G401 (cell line): ENCODE measurements around the gene PLCL2. TPM values are rescaled to one million over a fixed set of nuclear protein-coding genes. Genes with fewer than 3 reads are reported as not detected.

Experiments
- DNase-seq: peaks from one replicate; pipeline ENCODE4 v3.0.0-alpha.2; 2015; ENCODE audit warnings: low spot score
- in situ Hi-C: cut with HindIII; loops from 2 replicates; pipeline ENCODE4 v1.10.0; 2016; ENCODE audit warnings: low sequenced_read_pairs, mixed read lengths
- total RNA-seq: library from RNA; depleted of rRNA; stranded (reverse); fragments of >200 nt; shearing (Covaris generic); gene quantifications from 2 replicates; pipeline ENCODE4 v1.2.3, GENCODE V29; 2014

Gene PLCL2
- total RNA-seq, 1 experiment from 2014 or later: not detected

DNA sequence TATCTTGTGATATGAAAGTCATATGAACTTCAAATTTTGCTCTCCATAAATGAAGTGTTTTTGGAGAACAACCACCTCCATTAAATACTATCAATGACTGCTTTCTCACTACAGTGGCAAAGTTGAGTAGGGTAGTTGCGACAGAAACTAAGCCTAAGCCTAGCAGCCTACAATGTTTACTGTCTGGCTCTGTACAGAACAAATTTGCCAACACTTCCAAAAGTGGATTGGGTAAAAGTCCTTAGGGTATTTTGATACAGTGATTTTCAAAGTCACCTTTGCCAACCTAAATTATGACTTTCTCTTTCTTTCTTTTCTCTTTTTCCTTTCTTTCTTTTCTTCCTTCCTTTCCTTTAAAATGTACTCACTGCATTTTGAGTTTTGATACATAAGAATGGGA is 142.6 kb downstream of the PLCL2 start:
- in situ Hi-C loops: no loop called here
- DNase-seq: no peak

DNA sequence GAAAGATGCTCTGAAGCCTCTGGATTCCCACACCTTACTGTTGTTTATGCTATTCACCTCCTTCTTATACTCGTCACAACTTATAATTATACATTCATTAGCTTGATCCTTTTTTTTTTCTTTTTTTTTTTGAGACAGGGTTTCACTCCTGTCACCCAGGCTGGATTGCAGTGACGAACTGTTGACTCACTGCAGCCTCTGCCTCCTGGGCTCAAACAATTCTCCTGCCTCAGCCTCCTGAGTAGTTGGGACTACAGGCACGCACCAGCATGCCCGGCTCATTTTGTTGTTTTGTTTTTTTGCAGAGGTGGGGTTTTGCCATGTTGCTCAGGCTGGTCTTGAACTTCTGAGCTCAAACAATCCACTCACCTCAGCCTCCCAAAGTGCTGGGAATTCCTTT is 143.6 kb downstream of the PLCL2 start:
- in situ Hi-C loops: no loop called here
- DNase-seq: no peak

DNA sequence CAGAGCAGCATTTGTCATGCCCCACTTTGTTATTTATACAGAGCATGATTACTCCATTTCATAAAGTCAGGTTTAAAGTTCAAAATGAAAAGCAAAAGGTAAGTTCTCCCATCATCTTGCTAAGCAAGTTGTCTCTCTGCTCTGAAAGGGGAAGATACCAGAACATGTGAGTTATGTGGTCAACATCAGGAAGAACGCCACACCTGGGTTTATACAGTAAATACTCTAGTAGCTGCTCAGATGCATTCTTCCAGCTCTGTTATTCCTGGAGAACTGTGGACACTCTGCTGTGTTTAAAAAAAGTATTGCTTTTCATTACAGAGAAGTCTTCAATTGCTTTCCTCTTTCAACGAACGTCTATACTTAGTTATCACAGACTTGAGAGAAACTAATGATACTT is 145.7 kb downstream of the PLCL2 start:
- in situ Hi-C loops: no loop called here
- no peak for DNase-seq

DNA sequence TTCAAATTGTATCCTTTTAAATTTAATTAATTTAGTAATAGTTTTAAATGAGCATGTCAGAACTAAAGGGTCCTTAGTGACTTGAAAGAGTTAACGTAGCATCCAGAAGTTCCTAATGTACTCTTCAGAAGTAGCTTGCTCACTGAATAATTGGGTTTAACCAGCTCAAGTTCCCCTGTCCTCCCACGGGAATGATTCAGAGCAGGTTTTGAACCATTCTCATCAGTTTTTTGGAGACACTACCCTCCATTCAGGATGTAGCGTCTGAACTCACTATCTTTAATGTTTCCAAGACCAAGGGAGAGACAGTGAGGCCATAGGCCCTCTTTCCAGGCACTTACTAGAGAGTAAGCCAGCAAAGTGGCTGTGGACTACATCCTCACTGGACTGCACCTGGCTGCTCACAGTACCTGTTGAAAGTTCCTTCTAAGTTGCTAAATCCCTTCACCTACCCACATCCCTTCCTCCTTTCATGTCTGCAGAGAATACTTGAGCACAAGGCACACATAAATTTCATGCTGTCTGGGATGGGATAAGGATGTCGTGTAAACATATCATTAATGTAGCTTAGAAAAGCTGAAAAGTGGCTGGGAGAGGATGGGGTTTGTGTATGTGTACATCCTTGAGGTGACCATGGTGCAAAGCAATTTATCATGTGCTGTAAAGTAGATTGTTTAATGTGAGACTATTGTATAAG is 146.3 kb downstream of the PLCL2 start:
- in situ Hi-C loops: no loop called here
- no peak for DNase-seq

DNA sequence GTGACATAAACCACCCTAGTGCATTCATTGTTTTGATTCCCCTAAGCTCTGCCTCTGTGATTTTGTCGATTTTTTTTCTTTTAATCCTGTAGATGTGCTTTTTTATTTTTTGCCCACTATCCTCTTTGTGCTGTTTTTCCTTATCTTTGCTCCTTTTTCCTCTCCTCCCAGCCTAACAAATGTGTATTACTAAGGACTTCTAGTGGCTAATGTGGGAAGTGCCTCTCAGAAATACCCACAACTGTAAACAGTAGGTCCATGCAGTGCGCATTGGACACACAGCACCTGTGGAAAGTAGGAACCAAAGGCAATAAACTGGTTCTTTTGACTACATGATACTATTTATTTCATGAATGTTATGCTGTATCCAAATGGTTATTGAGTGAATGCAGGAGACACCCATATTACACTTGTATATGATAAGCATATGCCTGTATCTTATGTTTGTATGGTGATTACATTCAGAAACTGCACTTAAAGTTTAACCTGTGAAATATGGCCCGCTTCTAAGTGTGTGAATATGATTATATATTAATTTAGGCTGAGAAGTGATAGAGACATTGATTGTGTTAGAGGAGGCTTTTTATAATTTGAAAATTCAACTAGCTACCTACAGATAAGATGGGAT is 147.8 kb downstream of the PLCL2 start:
- in situ Hi-C loops: no loop called here
- DNase-seq: peak; percentile 83

DNA sequence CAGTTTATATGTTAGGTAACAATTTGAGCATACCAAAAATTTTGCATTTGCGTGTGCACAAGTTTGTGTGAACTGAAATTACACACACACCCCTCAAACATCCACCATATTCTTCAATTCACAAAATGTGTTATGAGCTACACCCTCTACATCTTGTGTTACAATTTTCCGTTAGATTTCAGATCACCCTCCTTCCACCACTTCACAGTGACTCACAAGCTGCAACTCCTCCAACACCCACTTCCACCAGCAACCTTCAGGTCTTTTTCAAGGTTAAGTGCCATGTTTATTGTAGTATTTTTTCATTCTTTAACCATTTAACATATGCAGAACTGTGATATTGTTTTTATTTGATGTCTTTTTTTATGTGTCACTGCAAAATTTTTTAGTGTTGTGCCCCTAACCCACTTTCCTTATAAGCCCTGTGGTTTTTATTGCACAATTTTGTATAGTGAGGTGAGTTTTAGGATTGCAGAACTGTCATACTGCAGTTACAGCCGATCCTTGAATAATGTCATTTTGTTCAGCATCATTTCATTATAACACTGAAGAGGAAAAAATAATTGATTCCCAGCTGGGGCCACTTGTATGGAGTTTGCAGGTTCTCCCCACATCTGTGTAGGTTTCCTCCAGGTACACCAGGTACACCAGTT is 148.9 kb downstream of the PLCL2 start:
- in situ Hi-C loops: no loop called here
- DNase-seq: no peak

DNA sequence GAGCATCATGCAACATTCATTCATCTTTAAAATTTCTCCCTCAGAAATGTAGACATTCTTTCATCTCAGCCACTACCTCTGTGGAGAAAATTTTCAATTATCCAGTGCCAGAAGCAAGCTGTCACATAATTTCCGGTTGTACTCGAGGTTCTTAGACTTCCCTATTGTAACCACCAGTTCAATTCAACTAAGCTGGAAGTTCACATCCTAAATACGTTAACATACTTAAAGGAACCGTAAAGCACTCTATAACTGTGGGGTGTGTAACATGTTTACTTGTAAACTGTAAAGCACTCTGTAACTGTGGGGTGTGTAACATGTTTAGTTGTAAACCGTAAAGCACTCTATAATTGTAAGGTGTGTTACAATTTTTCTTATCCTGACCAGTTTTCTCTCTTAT is 150.3 kb downstream of the PLCL2 start:
- in situ Hi-C loops: no loop called here
- DNase-seq: peak; percentile 57

DNA sequence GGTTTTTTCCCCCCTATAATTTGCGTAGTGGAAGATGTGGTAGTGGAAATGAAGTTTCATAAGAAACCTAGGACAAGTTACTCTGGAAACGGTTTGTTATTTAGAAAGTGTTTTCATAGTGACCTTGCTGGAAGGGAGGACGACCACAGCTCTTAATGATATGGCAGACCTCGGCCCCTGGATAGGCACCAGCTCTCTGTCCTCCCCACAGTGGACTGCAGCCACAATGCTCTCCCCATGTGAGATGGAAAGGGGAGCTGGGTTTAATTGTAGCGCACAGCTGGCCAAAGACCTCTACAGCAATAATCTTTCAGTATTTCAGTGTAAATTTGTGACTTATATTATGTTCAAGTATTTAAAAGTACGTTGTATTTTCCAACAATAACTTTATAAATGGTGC is 151.2 kb downstream of the PLCL2 start:
- in situ Hi-C loops: no loop called here
- DNase-seq: no peak

DNA sequence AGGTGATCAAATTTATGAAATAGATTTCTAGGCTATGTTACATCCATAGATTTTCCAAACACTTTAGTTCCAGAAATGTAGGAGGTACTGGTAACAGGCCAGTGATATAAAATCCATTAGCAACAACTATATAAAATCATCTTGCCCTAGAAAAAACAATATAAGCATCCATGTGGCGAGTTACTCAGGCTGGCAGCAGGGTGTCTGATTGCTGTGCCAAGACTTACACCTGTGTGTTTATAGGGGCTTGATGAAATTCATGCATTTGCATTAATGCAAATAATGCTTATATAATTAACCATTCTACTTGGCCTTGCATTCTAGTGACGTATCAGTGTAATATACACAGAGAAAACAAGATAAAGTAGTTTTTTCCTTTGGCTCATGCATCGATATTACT is 153.4 kb downstream of the PLCL2 start:
- DNase-seq: peak; percentile 79
- in situ Hi-C loops: no loop called here

DNA sequence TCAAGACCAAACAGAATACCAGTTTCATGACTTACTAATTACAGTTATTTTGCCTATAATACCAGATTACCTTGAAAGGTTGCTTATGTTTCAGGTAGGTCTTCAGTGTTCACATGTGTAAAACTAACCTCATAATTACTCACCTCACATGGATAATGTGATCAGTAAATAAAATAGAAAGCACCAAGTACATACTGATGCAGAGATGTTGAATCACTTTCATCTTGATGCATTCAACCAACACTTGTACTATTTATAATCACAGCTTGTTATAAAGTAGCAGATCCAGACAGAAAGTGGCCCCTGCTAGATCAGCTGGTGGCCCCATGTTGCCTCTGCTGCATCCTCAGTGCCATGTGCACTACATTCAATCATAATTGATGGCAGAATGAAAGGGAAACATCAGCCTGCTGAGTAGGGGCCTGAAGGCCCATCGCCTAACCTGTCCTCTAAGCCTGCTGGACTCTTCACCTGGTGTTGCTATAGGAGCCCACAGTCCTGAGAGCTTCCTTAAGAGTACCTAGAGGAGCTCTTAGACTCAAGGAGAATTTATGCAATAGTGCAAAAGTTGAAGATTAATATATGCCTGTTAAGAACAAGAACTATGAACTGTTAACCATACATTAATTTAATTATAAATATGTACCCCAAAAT is 154.3 kb downstream of the PLCL2 start:
- DNase-seq: no peak
- in situ Hi-C loops: no loop called here

DNA sequence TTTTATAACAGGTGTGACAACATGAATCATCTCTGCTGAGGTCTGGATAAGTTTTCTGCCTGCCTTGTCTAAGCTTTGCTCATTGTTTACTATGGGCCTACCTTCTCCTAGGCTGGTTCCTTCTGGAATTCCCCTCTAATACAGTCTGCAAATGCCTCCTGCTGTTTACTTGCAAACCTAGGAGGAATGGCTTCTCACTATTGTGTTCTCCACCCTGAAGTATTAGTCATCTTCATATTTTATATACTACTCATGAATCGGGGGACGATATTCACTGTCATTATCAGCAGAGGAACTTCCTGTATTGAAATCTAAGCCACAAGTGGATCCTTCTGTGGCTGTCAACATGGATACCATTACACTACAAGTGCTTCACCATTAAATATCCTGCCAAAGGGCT is 154.8 kb downstream of the PLCL2 start:
- in situ Hi-C loops: no loop called here
- peak; percentile 50 for DNase-seq

DNA sequence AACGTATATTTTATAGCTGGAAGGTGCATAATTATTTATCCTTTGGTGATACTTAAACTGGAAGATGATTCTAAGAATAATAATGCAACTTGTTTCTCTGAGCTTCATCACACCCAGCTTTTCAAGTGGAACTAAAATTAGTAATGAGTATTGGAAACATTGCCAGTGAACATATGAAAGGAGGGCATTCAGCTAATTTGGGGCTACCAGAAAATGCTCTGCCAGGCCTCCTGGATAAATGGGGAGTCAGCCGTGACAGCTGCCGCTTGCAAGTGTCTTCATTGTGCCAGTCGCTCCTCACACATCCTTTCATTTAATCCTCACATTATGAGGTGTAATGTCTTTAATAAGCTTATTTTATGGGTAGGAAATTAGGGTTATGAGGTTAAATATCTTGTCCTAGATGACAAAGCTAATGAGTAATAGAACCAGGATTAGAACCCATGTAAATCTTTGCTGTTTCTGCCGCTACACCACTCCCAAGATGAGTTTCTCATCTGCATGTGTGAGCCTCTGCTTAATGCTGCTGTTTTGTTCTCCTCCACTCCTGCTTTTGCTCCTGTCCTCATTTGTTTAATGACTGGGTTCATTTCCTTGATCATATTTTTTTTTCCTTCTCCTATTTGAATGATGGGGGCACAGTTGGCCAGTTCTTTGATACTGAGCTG is 155.7 kb downstream of the PLCL2 start:
- in situ Hi-C loops: no loop called here
- peak; percentile 96 for DNase-seq

DNA sequence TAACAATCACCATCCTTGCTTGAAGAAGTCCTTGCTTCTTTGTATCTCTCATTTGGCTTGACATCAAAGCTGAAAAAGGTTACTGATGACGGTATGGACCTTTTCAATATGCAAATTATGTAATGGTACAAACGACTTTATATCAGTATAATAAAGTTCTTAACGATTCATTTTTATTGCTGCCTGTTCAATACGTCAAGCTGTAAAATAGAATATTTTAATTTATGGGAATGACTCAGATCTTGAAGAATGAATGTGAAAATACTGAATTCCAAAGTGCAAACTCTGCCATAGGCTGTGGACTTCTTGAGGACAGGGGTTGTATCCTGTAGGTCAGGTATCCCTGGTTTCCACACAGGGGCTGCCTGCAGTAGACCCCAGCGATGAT is 156.2 kb downstream of the PLCL2 start:
- no peak for DNase-seq
- in situ Hi-C loops: no loop called here

DNA sequence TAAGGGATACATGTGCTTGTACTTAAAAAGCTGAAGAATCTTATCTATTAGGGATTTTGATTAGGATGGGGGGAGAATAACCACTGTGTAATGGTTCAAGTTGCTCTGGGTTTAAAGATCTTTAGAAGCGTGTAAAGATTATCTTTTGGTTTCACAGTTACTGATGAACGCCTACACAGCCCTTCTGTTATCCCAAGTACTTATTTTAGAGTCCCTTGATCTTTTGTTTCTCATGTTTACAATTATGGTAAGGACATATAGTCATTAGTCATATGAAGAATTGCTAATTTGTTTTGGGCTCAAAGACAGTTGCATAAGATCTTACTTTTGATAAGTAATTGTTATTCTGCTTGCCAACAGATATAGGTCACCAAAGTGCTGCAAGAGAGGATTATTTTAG is 160.1 kb downstream of the PLCL2 start:
- DNase-seq: no peak
- in situ Hi-C loops: no loop called here

DNA sequence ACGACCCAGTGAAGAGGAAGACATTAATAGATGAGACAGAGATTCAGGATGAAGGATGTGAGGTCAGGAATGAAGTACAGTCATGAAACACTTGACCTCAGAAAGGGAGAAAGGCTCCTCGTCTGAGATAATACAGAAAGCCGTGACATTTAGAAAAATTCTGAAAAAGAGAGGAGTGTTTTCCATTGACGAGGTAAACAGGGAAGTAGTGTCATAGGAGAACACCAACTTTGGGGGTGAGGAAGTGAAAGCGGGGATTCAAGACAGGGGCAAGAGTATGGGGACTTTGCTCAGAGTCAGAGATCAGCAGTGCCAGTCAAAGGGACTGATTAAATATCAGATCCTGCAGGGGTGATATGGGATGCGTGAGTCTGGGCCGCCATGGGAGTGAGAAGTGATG is 160.9 kb downstream of the PLCL2 start:
- no peak for DNase-seq
- in situ Hi-C loops: no loop called here

DNA sequence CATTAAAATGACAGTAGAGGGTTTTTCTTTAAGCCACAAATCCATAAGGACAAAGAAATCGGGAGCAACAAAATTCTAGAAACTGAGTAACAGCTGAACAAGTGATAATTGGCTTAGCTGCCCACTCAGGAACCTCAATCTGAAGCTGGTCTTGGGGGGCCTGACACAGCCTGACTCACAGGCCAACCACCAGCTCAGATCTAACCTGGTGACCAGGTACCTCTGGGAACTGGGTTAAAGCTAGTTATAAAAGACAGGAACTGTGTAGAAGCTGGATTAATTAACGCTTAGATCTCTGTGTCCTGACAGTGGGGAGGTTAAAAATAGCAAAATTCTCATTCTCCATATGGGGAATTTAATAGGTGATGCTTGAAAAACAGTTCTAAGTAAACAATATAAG is 161.9 kb downstream of the PLCL2 start:
- no peak for DNase-seq
- in situ Hi-C loops: no loop called here

DNA sequence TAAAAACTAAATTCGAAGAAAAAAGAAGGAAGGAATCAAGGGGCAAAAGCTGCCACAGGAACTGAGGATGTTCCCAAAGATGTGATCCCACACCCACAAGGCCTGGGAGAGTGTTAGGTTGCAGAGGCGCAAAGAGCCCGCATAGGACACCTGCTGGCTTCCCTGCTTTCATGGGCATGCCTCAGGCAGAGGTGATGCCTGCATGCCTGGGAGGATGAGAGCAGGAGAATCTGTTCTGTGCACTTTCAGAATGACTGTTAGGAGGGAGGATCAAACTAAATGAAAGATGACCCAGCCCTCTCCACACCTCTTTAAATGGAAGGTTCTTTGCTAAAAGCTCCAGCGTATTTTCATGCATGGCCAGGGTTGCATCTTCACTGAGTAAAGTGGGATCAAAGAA is 162.4 kb downstream of the PLCL2 start:
- in situ Hi-C loops: no loop called here
- no peak for DNase-seq

DNA sequence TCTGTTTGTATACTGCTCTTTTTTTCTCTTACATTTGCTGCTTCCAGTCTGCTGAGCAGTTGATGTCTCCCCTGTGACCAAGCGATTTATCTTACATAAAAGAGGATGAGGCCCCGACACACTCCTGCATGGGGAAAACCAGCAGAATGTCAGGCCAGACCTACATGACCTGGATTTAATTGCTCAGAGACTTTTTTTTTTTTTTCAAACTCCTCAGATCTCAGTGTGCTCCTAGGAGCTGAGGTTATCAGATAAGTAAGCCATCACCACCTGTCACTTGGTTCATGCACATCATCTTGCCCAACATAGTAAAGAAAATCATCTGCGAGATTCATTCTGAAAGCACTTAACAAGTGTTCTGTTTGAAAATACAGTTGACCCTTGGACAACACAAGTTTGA is 163.1 kb downstream of the PLCL2 start:
- in situ Hi-C loops: no loop called here
- DNase-seq: no peak

DNA sequence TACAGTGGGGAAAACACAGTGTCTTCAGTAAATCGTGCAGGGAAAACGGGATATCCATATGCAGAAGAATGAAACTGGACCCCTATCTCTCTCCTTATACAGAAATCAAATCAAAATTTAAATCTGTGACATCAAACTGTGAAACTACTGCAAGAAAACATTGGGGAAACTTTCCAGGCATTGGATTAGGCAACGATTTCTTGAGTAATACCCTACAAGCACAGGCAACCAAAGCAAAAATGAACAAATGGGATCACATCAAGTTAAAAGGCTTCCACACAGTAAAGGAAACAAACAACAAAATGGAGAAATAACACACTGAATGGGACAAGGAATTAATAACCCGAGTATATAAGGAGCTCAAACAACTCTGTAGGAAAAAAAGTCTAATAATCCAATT is 165.3 kb downstream of the PLCL2 start:
- in situ Hi-C loops: no loop called here
- no peak for DNase-seq

DNA sequence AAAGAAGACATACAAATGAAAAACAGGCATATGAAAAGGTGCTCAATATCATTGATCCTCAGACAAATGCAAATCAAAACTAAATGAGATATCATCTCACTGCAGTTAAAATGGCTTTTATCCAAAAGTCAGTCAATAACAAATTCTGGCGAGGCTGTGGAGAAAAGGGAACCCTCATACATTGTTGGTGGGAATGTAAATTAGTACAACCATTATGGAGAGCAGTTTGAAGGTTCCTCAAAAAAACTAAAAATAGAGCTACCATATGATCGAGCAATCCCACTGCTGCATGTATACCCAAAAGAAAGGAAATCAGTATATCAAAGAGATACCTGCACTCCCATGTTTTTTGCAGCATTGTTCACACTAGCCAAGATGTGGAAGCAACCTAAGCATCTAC is 165.8 kb downstream of the PLCL2 start:
- DNase-seq: no peak
- in situ Hi-C loops: no loop called here
